GM23338 (cell line): ENCODE measurements around the gene EFHD2. TPM values are rescaled to one million over a fixed set of nuclear protein-coding genes. Genes with fewer than 3 reads are reported as not detected.

Experiments
- ATAC-seq: fragments of 200-7000 bp; cut with Tn5 transposase; 3 replicates; pipeline ENCODE4 v1.9.1; 2020
- DNase-seq: peaks from one replicate; pipeline ENCODE4 v3.0.0-alpha.2; 2015; ENCODE audit warnings: low spot score
- H2AFZ ChIP-seq: fragments of 200-600 bp; sonication (generic); 2 replicates; pipeline ENCODE4 v1.8.0; 2016; ENCODE audit warnings: antibody characterized with exemption, mild to moderate bottlenecking, moderate library complexity
- H3F3A ChIP-seq: fragments of 200-600 bp; sonication (generic); replicated peaks from 2 replicates; pipeline ENCODE4 v1.8.0; 2017; ENCODE audit warnings: antibody characterized with exemption, mixed run types, low read depth
- H3K27ac ChIP-seq: fragments of 200-600 bp; sonication (generic); 2 replicates; pipeline ENCODE4 v1.6.1; 2016; ENCODE audit warnings: low read depth
- H3K27me3 ChIP-seq: fragments of 200-600 bp; sonication (generic); 2 replicates; pipeline ENCODE4 v1.8.0; 2016; ENCODE audit warnings: mild to moderate bottlenecking, mixed run types, moderate library complexity; ENCODE audit not compliant: insufficient read depth
- H3K36me3 ChIP-seq: fragments of 200-600 bp; sonication (generic); 2 replicates; pipeline ENCODE4 v1.8.0; 2016; ENCODE audit warnings: mild to moderate bottlenecking; ENCODE audit not compliant: insufficient read depth
- H3K4me1 ChIP-seq: fragments of 200-600 bp; sonication (generic); 2 replicates; pipeline ENCODE4 v1.8.0; 2016; ENCODE audit warnings: mild to moderate bottlenecking, moderate library complexity; ENCODE audit not compliant: insufficient read depth
- H3K4me2 ChIP-seq: fragments of 200-600 bp; sonication (generic); 2 replicates; pipeline ENCODE4 v1.7.1; 2017; ENCODE audit warnings: mixed run types
- H3K4me3 ChIP-seq: fragments of 200-600 bp; sonication (generic); 2 replicates; pipeline ENCODE4 v1.6.1; 2016; ENCODE audit warnings: mixed run types
- H3K79me2 ChIP-seq: fragments of 200-600 bp; sonication (generic); replicated peaks from 2 replicates; pipeline ENCODE4 v1.8.0; 2017; ENCODE audit warnings: mild to moderate bottlenecking; ENCODE audit not compliant: insufficient read depth
- H3K9me2 ChIP-seq: fragments of 200-600 bp; sonication (generic); 2 replicates; pipeline ENCODE4 v1.8.0; 2017; ENCODE audit not compliant: insufficient read depth
- H4K20me1 ChIP-seq: fragments of 200-600 bp; sonication (generic); replicated peaks from 2 replicates; pipeline ENCODE4 v1.8.0; 2017; ENCODE audit warnings: mild to moderate bottlenecking; ENCODE audit not compliant: insufficient read depth
- H3K27ac Mint-ChIP-seq: 2 replicates; pipeline ENCODE4 v1.8.0; 2020; ENCODE audit warnings: inconsistent platforms, mild to moderate bottlenecking, moderate library complexity, mixed read lengths
- H3K27me3 Mint-ChIP-seq: 3 replicates; pipeline ENCODE4 v1.8.0; 2022; ENCODE audit warnings: low read depth, mild to moderate bottlenecking, moderate library complexity, mixed read lengths, inconsistent platforms; ENCODE audit not compliant: insufficient read depth, poor library complexity
- H3K36me3 Mint-ChIP-seq: 3 replicates; pipeline ENCODE4 v1.8.0; 2021; ENCODE audit warnings: low read depth, mild to moderate bottlenecking, inconsistent platforms, moderate library complexity, mixed read lengths
- H3K4me1 Mint-ChIP-seq: 3 replicates; pipeline ENCODE4 v1.8.0; 2020; ENCODE audit warnings: mild to moderate bottlenecking, inconsistent platforms, mixed read lengths
- H3K4me3 Mint-ChIP-seq: 3 replicates; pipeline ENCODE4 v1.8.0; 2021; ENCODE audit warnings: moderate library complexity, mild to moderate bottlenecking, inconsistent platforms, mixed read lengths
- H3K9me3 Mint-ChIP-seq: 3 replicates; pipeline ENCODE4 v1.8.0; 2020; ENCODE audit warnings: moderate library complexity, mild to moderate bottlenecking, inconsistent platforms, mixed read lengths
- CTCF ChIP-seq, 2 experiments: fragments of 200-600 bp in 1 of 2; sonication (generic) in 1 of 2; conservative IDR thresholded peaks; 2 replicates each; pipeline versions ENCODE4 v1.5.1 to v1.6.1; 2016 to 2017; ENCODE audit warnings: antibody characterized with exemption in 2 of 2, low read depth in 2 of 2, mild to moderate bottlenecking in 2 of 2, moderate library complexity in 1 of 2
- EZH2 ChIP-seq: fragments of 200-600 bp; sonication (generic); IDR thresholded peaks from one replicate; pipeline ENCODE4 v1.8.0; 2017; ENCODE audit warnings: antibody characterized with exemption, mild to moderate bottlenecking, low read depth; ENCODE audit not compliant: unreplicated experiment
- EZH2phosphoT487 ChIP-seq: fragments of 200-600 bp; sonication (generic); IDR thresholded peaks from one replicate; pipeline ENCODE4 v1.8.1; 2018; ENCODE audit warnings: antibody characterized with exemption; ENCODE audit not compliant: unreplicated experiment
- JUNB ChIP-seq: IDR thresholded peaks from one replicate; pipeline ENCODE4 v1.6.1; 2016; ENCODE audit warnings: antibody characterized with exemption; ENCODE audit not compliant: unreplicated experiment
- NANOG ChIP-seq: IDR thresholded peaks from 2 replicates; pipeline ENCODE4 v1.6.1; 2016; ENCODE audit warnings: antibody characterized with exemption, borderline replicate concordance
- REST ChIP-seq: IDR thresholded peaks from one replicate; pipeline ENCODE4 v1.6.1; 2018; ENCODE audit warnings: antibody characterized with exemption; ENCODE audit not compliant: unreplicated experiment
- STAT1 ChIP-seq: IDR thresholded peaks from one replicate; pipeline ENCODE4 v1.6.1; 2016; ENCODE audit warnings: antibody characterized with exemption; ENCODE audit not compliant: unreplicated experiment
- ZNF114 ChIP-seq: fragments of 250-450 bp; sonication (Bioruptor Pico); IDR thresholded peaks from 2 replicates; pipeline ENCODE4 v1.5.0; 2020; ENCODE audit warnings: mild to moderate bottlenecking, moderate library complexity
- ZNF331 ChIP-seq: fragments of 250-450 bp; sonication (Bioruptor Pico); IDR thresholded peaks from 2 replicates; pipeline ENCODE4 v1.5.0; 2020; ENCODE audit warnings: low read depth, mild to moderate bottlenecking, moderate library complexity
- ZNF462 ChIP-seq: fragments of 250-450 bp; sonication (Bioruptor Pico); IDR thresholded peaks from 2 replicates; pipeline ENCODE4 v1.5.0; 2020; ENCODE audit warnings: mild to moderate bottlenecking, moderate library complexity
- polyA plus RNA-seq: library from polyadenylated mRNA; unstranded; fragments of >200 nt; fragmentation: Nextera tagmentation; extraction: Ambion mirVana; gene quantifications from 2 replicates; pipeline ENCODE4 v1.2.1, GENCODE V29; 2016
- total RNA-seq: library from RNA; depleted of rRNA; stranded (reverse); fragments of >200 nt; shearing (Covaris generic); gene quantifications from 2 replicates; pipeline ENCODE4 v1.2.3, GENCODE V29; 2014

The EFHD2 gene
- total and polyA plus RNA-seq, 2 experiments from 2014 or later: 22.8 to 23.7 TPM

GRCh38 chr1:15468145-15468544, 58.5 kb downstream of the EFHD2 start (continued):
- TF ChIP-seq REST: no peak

GRCh38 chr1:15469361-15469760, 59.7 kb downstream of the EFHD2 start:
- no peaks in the 10 kb centered on the region for H3K27me3 ChIP-seq
- H3K27ac ChIP-seq: no peak overlapping the region
- TF ChIP-seq EZH2 (no peak), ZNF331 (CRISPR knock-in tag) (no peak), NANOG (no peak), REST (no peak), ZNF462 (CRISPR knock-in tag) (no peak), STAT1 (no peak), JUNB (no peak), CTCF (conservative IDR thresholded peaks at IDR 0.05; ENCODE audit: low read depth in 2 of 2) (no peak), ZNF114 (CRISPR knock-in tag) (no peak), EZH2phosphoT487 (no peak)

More at GRCh38 chr1:15469361-15469760, 59.7 kb downstream of the EFHD2 start:
- Mint-ChIP-seq H3K36me3 (no peaks in the 10 kb centered on the region), H3K4me3 (no peak overlapping the region), H3K27me3 (peaks cover 2% of the 10 kb centered on the region), H3K4me1 (no peaks in the 10 kb centered on the region), H3K9me3 (no peaks in the 10 kb centered on the region), H3K27ac (no peak overlapping the region)
- H4K20me1 ChIP-seq: no peaks in the 10 kb centered on the region
- H3K4me1 ChIP-seq: no peaks in the 10 kb centered on the region
- no peak overlapping the region for H3K4me3 ChIP-seq
- no peaks in the 10 kb centered on the region for H3F3A ChIP-seq
- ATAC-seq (no peak), DNase-seq (no peak)
- no peak overlapping the region for H2AFZ ChIP-seq
- no peaks in the 10 kb centered on the region for H3K36me3 ChIP-seq
- no peak overlapping the region for H3K4me2 ChIP-seq
- no peaks in the 10 kb centered on the region for H3K9me2 ChIP-seq
- no peaks in the 10 kb centered on the region for H3K79me2 ChIP-seq
